SU-DHL-6 (cell line): ENCODE measurements around the gene PEX5.
A peak's percentile ranks its signal among the peaks of the same experiment; 100 is the strongest.
"Not testable (repeated sequence)": the region's sequence is repeated elsewhere in the genome, so short reads cannot be mapped to it uniquely, and the experiment has no call there.

Experiments
- H2AFZ ChIP-seq: fragments of 200-600 bp; sonication (generic); 2 replicates; pipeline ENCODE4 v1.6.1; 2014; ENCODE audit warnings: low read depth, mild to moderate bottlenecking, moderate library complexity, mixed read lengths, antibody characterized with exemption, low read length; ENCODE audit not compliant: severe bottlenecking
- H3F3A ChIP-seq: fragments of 200-600 bp; shearing (Covaris generic); 2 replicates; pipeline ENCODE4 v1.6.0; 2016; ENCODE audit warnings: antibody characterized with exemption, mild to moderate bottlenecking; ENCODE audit not compliant: insufficient read depth
- H3K27ac ChIP-seq: fragments of 200-600 bp; sonication (generic); 2 replicates; pipeline ENCODE4 v1.5.1; 2016; ENCODE audit warnings: low read depth, mild to moderate bottlenecking, low read length, moderate library complexity, mixed read lengths
- H3K27me3 ChIP-seq: fragments of 200-600 bp; sonication (generic), shearing (Covaris generic); 2 replicates; pipeline ENCODE4 v1.6.0; 2014; ENCODE audit warnings: mild to moderate bottlenecking, low read length
- H3K36me3 ChIP-seq: fragments of 200-600 bp; sonication (generic); 2 replicates; pipeline ENCODE4 v1.6.1; 2014; ENCODE audit warnings: mild to moderate bottlenecking, low read length, mixed read lengths
- H3K4me2 ChIP-seq: fragments of 300-600, 200-600 bp; shearing (Covaris generic), sonication (generic); 2 replicates; pipeline ENCODE4 v1.6.0; 2014; ENCODE audit warnings: low read length, low read depth, mild to moderate bottlenecking; ENCODE audit not compliant: poor library complexity, severe bottlenecking
- H3K4me3 ChIP-seq: fragments of 200-600 bp; sonication (generic); 2 replicates; pipeline ENCODE4 v1.5.1; 2014; ENCODE audit warnings: antibody characterized with exemption, low read length, mild to moderate bottlenecking, mixed read lengths; ENCODE audit not compliant: insufficient read depth, poor library complexity, severe bottlenecking
- H3K79me2 ChIP-seq: fragments of 200-600 bp; sonication (generic); 2 replicates; pipeline ENCODE4 v1.6.1; 2014; ENCODE audit warnings: mild to moderate bottlenecking, low read length, moderate library complexity; ENCODE audit not compliant: insufficient read depth
- H3K9ac ChIP-seq: fragments of 200-600 bp; sonication (generic); 2 replicates; pipeline ENCODE4 v1.7.0; 2014; ENCODE audit warnings: mild to moderate bottlenecking, low read length
- H3K9me2 ChIP-seq: fragments of 200-600 bp; sonication (generic); replicated peaks from 2 replicates; pipeline ENCODE4 v1.6.1; 2014; ENCODE audit warnings: low read length; ENCODE audit not compliant: insufficient read depth
- H3K9me3 ChIP-seq: fragments of 200-600 bp; sonication (generic); 2 replicates; pipeline ENCODE4 v1.6.1; 2014; ENCODE audit warnings: low read length, mixed read lengths; ENCODE audit not compliant: insufficient read depth
- H4K20me1 ChIP-seq: fragments of 200-600 bp; sonication (generic); 2 replicates; pipeline ENCODE4 v1.6.1; 2014; ENCODE audit warnings: low read depth, mild to moderate bottlenecking, antibody characterized with exemption, low read length, moderate library complexity, mixed read lengths
- EZH2phosphoT487 ChIP-seq: fragments of 200-600 bp; sonication (generic), shearing (Covaris generic); conservative IDR thresholded peaks from 2 replicates; pipeline ENCODE4 v1.6.1; 2018; ENCODE audit warnings: mild to moderate bottlenecking, antibody characterized with exemption, low read length, moderate library complexity, mixed read lengths
- TF ChIP-seq, protein P1 (sequence below): fragments of 200-600 bp; sonication (generic); IDR thresholded peaks from one replicate; pipeline ENCODE4 v1.5.1; 2017; ENCODE audit warnings: antibody characterized with exemption, mild to moderate bottlenecking, low read length, moderate library complexity; ENCODE audit not compliant: insufficient read depth, poor library complexity, severe bottlenecking

PEX5 gene

DNA sequence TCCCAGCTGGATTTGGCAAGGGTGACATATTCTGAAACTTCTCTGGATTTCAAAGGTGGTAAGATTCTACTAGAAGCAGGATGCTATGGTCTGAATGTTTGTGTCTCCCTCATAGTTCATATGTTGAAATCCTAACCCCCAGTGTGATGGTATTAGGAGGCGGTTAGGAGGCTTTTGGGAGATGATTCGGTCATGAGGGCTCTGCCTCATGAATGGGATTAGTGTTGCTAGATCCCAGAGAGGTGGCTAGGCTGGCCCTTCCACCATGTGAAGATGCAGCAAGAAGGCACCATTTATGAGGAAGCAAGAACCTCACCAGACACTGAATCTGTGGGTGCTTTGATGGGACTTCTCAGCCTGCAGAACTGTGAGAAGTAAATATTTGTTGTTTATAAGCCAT, 11.0 kb upstream of the PEX5 start:
- H2AFZ ChIP-seq: no peak overlapping the region
- H3K27me3 ChIP-seq: no peaks in the 10 kb centered on the region
- no peak for TF ChIP-seq EZH2phosphoT487
- TF ChIP-seq, protein P1, sequence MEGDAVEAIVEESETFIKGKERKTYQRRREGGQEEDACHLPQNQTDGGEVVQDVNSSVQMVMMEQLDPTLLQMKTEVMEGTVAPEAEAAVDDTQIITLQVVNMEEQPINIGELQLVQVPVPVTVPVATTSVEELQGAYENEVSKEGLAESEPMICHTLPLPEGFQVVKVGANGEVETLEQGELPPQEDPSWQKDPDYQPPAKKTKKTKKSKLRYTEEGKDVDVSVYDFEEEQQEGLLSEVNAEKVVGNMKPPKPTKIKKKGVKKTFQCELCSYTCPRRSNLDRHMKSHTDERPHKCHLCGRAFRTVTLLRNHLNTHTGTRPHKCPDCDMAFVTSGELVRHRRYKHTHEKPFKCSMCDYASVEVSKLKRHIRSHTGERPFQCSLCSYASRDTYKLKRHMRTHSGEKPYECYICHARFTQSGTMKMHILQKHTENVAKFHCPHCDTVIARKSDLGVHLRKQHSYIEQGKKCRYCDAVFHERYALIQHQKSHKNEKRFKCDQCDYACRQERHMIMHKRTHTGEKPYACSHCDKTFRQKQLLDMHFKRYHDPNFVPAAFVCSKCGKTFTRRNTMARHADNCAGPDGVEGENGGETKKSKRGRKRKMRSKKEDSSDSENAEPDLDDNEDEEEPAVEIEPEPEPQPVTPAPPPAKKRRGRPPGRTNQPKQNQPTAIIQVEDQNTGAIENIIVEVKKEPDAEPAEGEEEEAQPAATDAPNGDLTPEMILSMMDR: no peak

DNA sequence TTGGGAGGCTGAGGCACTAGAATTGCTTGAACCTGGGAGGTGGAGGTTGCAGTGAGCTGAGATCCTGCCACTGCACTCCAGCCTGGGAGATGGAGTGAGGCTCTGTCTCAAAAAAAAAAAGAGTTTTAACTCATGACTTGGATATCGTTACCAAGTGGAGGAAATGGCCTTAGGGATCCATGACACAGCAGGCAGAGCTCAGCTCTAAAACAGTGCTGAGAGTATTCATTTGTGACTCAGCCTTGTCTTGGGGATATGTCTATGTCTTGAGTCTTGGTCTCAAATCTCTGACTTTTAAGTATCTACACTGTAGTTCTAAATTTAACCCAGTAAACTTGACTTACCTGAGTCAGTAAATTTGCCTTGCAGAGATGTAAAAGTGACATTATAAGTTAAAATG, 8.8 kb upstream of the PEX5 start:
- Histone ChIP-seq H3K4me3 (no peak overlapping the region), H3K27ac (no peak overlapping the region), H3K4me2 (no peak overlapping the region), H3F3A (no peaks in the 10 kb centered on the region), H2AFZ (no peak overlapping the region), H3K36me3 (no peaks in the 10 kb centered on the region), H4K20me1 (no peaks in the 10 kb centered on the region), H3K9me2 (no peaks in the 10 kb centered on the region), H3K9ac (no peak overlapping the region), H3K9me3 (0 out of 2 replicates have a peak, but pooled peaks cover 2% of the 10 kb centered on the region), H3K79me2 (no peaks in the 10 kb centered on the region), H3K27me3 (no peaks in the 10 kb centered on the region)
- TF ChIP-seq, protein P1: no peak
- TF ChIP-seq EZH2phosphoT487: no peak

More for the DNA sequence above, 11.0 kb upstream of the PEX5 start:
- H3K4me2 ChIP-seq: no peak overlapping the region
- no peak overlapping the region for H3K9ac ChIP-seq
- H3K9me3 ChIP-seq: 0 out of 2 replicates have a peak, but pooled peaks cover 5% of the 10 kb centered on the region
- H4K20me1 ChIP-seq: no peaks in the 10 kb centered on the region
- H3K4me3 ChIP-seq: no peak overlapping the region
- no peaks in the 10 kb centered on the region for H3F3A ChIP-seq
- no peaks in the 10 kb centered on the region for H3K36me3 ChIP-seq
- H3K9me2 ChIP-seq: no peaks in the 10 kb centered on the region
- no peaks in the 10 kb centered on the region for H3K79me2 ChIP-seq
- H3K27ac ChIP-seq: no peak overlapping the region

DNA sequence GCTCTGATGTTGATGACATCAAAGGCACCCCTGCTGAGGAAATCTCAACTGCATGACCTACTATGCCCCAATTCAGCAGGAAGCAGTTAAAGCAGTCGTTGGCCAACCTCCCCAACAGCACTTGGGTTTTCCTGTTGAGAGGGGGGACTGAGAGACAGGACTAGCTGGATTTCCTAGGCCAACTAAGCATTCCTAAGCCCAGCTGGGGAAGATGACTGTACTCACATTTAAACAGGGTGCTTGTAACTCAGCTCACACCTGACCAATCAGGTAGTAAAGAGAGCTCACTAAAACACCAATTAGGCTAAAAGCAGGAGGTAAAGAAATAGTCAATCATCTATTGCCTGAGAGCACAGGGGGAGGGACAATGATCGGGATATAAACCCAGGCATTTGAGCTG, 3.4 kb upstream of the PEX5 start:
- H3K27ac ChIP-seq, H4K20me1 ChIP-seq, H2AFZ ChIP-seq, H3K4me2 ChIP-seq, H3K27me3 ChIP-seq, H3K9ac ChIP-seq, H3K4me3 ChIP-seq, H3K36me3 ChIP-seq, H3K79me2 ChIP-seq, H3K9me3 ChIP-seq, H3K9me2 ChIP-seq: not testable (repeated sequence)
- H3F3A ChIP-seq: peaks cover 10% of the 10 kb centered on the region; the same call in 1 of the 2 replicates

DNA sequence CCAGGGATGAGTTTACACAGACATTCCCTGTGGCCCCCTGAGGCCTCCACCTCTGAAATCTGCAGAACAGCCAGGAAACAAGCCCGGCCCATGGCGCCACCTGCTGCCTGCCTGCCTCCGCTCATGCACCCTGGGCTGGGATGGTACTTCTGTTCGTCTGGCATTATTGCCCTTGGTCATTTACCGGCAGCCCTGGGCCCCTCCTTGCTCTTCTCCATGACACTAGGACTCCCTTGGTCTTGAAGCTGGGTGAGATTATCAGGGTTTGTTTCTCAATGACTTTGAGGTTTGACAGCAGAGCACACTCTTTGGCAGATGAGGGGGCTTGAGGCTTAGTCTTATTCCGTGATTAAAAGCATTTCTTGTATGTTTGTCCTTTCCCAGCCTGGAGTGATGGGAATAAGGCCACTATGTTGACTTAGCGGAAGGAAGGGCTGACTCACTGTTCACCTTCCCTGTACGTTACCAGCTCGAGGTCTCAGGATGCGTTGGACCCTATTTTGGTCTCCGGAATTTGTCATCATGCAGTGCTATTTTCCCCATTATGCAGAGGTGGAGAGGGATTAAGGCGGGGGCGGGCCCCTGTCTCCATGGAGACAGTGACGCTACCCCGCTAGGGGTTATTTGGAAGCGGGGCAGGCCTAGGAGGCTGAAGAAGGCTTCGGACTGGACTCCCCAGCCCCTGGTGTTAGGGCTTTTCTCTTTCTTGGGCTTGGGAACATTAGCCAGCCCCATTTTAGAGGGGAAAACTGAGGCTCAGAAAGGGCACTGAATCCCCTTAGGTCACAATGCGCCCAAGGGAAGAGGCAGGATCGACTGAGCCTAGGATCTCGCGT, 706 bp upstream of the PEX5 start:
- peak overlapping the region; percentile 81 for H3K4me2 ChIP-seq
- H2AFZ ChIP-seq: peak overlapping the region; percentile 93
- H3K27me3 ChIP-seq: no peaks in the 10 kb centered on the region
- no peak overlapping the region for H3K27ac ChIP-seq
- peaks cover 3% of the 10 kb centered on the region; the same call in 1 of the 2 replicates for H3K79me2 ChIP-seq
- peaks cover 10% of the 10 kb centered on the region; the same call in 1 of the 2 replicates for H3F3A ChIP-seq
- H3K9me2 ChIP-seq: no peaks in the 10 kb centered on the region
- no peaks in the 10 kb centered on the region for H4K20me1 ChIP-seq
- H3K4me3 ChIP-seq: peak overlapping the region; percentile 84
- no peaks in the 10 kb centered on the region for H3K36me3 ChIP-seq
- no peaks in the 10 kb centered on the region for H3K9me3 ChIP-seq
- TF ChIP-seq, protein P1: peak; percentile 73
- no peak for TF ChIP-seq EZH2phosphoT487
- peak overlapping the region; percentile 86 for H3K9ac ChIP-seq
